Measurements from ENCODE around the gene FFAR3.

The FFAR3 gene

DNA sequence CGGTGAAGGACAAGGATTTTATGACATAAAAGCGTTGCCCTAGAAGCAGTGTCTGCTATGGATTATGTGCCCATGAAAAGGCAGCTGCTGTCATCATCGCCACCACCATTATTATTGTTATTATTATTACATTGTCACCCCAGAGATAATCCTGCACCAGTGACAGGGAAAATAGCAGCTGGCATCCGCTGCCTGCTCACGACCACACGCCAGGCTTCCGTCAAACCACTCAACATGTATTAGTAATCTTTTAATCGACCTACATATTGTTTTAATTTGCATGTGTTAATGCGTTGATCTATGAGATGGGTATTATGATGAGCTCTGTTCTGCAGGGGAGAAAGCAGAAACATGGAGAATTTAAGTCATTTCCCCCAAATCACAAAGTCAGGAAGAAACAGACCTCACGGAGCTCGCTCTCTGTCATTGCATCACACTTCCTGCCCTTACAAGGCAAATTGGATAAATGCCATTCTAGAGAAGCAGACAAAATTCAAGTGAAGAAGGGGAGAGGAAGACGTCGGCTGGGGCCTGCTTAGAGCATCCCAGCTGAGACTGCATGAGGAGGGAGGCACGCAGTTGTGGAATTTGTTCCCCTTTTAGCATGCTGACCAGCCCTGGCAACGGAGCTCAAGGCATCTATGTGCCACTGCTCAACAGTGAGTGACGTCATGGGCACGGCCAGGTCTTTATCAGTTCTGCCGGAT, at the start of gene FFAR3:
FFAR3 (plus strand) TSS at position 594 of the 707 bp plus-strand sequence. CDS start 431 bp downstream, outside the sequence.
- peak; percentile 70 for DNase-seq (ENCODE audit: low spot score)

GRCh38 chr19:35308910-35309309, 49.4 kb upstream of the FFAR3 start:
- DNase-seq (ENCODE audit: low spot score): no peak

DNA sequence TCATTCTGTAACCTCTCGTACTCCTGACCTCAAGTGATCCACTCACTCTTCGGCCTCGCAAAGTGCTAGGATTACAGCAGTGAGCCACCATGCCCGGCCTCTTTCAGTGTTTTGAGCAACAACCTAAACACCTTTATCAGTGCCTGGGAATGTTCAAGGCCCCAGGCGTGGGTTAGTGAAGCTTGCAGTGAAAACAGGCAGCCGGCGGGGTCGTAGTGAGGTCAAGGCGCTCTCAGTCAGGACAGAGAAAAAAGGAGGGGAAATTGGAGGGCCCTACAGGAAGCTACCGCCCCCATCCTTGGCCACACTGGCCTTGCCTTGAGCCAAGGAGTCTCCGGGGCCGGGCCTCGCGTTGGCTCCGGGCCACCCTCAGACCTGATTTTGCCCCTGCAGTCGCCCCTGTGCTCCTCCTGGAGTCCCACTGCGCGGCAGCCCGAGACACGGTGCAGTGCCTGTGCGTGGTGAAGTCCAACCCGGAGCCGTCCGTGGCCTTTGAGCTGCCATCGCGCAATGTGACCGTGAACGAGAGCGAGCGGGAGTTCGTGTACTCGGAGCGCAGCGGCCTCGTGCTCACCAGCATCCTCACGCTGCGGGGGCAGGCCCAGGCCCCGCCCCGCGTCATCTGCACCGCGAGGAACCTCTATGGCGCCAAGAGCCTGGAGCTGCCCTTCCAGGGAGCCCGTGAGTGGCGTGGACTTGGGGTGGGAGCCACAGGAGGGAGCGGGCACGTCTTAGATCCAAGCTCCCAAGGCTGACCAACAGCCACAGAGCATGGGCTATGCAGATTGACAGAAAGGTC, 48.6 kb upstream of the FFAR3 start:
- DNase-seq (ENCODE audit: low spot score): no peak

- no peak for DNase-seq (ENCODE audit: low spot score)
Observed at GRCh38 chr19:35310331-35310730, 47.9 kb upstream of the FFAR3 start.

GRCh38 chr19:35310811-35311465, 47.3 kb upstream of the FFAR3 start:
- no peak for DNase-seq (ENCODE audit: low spot score)

- no peak for DNase-seq (ENCODE audit: low spot score)
Observed at GRCh38 chr19:35311901-35312665, 46.2 kb upstream of the FFAR3 start.

DNA sequence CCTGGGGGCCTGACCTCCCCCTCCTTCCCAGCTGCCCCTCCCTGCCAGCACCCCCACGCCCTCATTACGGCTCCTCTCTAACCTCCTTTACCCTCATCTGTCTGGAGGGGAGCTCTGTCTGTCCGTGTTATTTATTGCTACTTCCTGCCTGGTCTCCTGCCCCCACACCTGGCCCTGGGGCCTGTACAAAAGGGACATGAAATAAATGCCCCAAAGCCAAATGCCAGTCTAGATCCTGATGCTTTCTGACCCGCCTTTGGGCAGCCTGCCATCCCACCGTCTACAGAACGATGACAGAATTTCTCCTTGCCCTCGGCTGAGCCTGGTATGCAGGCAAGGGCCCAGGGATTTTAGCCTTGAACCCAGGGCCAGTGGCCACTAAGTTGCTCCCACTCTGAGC, 44.7 kb upstream of the FFAR3 start:
- no peak for DNase-seq (ENCODE audit: low spot score)

DNA sequence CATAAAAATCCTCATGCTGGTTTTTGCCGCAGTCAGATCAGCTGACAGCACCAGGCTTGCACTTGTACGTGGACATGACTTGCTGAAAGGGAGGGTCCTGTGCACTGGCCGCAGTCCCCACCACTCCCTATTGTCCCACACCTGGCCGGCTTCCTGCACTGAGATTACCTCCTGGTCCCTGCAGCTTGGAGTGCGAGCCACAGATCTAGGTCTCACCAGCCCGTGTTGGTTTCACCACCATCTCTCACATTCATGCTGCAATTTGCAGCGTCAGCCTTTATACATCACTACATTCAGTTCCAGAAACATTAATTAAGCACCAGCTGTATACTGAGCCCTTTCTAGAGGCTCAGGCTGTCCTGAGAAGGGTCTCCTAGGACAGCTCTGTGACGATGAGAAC, 44.2 kb upstream of the FFAR3 start:
- no peak for DNase-seq (ENCODE audit: low spot score)

GRCh38 chr19:35314858-35315470, 43.3 kb upstream of the FFAR3 start:
- no peak for DNase-seq (ENCODE audit: low spot score)

GRCh38 chr19:35315883-35316282, 42.4 kb upstream of the FFAR3 start:
- DNase-seq (ENCODE audit: low spot score): no peak

- DNase-seq (ENCODE audit: low spot score): no peak
Observed at GRCh38 chr19:35316560-35316959, 41.7 kb upstream of the FFAR3 start.

DNA sequence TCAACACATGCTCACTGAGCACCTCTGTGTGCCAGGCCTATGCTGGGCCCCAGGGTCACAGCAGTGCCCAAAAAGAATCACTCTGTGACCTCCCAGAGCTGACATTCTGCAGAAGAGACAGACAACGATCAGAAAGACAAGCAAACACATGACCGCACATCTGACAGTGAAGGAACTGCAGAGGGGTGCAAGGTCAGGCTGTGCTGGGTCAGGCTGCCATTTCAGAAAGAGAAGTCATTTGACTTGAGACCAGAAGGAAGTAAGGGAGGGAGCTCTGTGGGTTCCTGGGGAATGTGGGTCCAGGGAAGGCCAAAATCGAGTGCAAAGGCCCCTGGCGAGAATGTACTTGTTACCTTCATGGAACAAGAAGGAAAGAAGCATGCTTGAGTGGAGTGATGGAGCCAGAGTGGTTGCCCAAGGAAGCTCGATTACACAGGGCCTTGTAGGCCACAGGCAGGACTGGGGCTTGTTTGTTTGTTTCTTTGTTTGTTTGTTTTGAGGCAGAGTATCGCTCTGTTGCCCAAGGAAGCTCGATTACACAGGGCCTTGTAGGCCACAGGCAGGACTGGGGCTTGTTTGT, 40.7 kb upstream of the FFAR3 start:
- DNase-seq (ENCODE audit: low spot score): no peak

GRCh38 chr19:35318679-35319448, 39.4 kb upstream of the FFAR3 start:
- no peak for DNase-seq (ENCODE audit: low spot score)

DNA sequence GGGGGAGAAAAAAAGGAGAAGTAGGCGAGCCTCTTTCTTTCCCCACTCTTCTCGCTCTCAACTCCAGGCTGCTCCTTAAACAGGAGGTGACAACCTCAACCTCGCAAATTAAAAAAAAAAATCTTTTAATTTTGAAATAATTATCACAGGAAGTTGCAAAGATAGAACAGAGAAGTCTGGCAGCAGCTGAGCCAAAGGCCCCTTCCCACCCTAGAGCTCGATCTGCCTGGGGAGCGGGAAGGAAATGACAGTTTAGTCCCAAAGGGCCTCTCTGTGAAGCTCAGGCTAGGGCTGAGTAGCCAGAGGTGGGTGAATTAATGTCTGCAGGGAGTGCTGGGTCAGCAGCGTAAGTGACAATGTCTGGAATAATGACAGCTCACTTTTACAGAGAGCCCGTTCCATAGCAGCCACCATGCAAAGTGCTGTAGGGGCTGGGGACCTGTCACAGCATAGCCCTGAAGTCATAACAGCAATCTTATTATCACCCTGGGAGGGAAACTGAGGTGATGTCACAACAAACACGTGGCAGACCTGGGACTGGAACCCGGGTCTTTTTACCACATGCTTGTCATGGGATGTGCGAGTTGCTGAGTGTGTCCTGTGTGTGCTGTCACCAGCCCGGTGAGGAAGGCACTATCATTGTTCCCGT, 38.1 kb upstream of the FFAR3 start:
- DNase-seq (ENCODE audit: low spot score): no peak

DNA sequence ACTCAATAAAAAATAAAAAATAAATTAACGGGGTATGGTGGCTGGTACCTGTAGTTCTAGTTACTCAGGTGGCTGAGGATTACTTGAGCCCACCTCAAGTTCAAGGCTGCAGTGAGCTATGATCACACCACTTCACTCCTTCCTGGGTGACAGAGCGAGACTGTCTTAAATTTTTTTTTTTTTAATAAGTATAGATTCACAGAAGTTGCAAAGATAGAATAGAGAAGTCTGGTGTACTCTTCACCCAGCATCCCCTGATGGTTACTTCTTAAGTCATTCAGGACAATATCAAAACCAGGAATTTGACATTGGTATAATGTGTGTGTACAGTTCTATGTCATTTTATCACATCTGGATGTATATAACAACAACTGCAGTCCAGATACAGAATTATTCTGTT, 37.0 kb upstream of the FFAR3 start:
- DNase-seq (ENCODE audit: low spot score): no peak

DNA sequence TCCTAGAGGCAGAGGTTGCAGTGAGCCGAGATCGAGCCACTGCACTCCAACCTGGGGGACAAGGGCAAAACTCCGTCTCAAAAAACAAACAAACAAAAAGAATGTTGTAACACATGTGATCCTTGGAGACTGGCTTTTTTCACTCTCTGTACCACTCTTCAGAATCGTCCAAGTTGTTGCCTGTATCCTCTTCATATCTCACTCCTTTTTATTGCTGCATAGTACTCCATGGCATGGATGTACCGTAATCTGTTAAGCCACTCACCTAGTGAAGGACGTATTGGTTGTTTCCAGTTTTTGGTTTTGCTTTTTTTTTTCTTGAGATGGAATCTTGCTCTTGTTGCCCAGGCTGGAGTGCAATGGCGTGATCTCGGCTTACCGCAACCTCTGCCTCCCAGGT, 36.2 kb upstream of the FFAR3 start:
- DNase-seq (ENCODE audit: low spot score): no peak

DNA sequence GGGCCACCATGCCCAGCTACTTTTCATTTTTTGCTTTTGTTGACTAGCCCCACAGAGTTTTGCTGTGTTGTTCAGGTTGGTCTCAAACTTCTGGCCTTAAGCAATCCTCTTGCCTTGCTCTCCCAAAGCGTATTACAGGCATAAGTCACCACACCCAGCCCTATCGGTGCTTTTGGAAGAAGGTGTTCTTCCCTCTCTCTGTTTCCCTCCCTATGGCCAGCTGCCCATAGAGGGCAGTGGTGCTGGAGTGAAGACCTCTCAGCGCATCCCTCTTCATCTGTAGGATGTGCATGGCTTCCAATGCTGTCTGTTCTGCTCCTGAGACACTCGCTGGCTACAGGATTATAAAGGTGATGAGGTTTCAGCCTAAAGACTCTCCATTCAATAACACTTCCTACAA, 30.6 kb upstream of the FFAR3 start:
- DNase-seq (ENCODE audit: low spot score): no peak

DNA sequence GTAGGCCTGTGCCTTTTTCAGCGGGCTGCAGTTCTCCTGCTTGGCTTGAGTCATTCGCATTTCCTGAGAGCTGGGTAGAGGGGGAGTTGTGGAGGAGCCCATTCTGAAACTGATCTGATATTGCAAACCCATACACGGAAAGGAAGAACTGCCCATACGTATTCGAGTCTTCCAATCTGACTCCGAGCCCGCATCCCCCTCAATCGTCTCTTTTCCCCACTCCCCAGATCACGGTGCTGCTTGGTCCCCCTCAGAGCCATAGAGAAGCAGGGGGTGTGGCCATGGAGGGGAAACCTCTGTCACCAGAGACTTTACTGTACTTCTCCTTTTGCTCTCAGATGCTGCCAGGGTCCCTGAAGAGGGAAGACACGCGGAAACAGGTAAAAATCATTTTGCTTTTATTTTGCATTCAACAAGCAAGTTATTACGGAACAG, 29.4 kb upstream of the FFAR3 start, which contains the start of gene CD22:
CD22 (plus strand) TSS at position 337 of the 435 bp plus-strand sequence. CDS start 2,854 bp downstream, outside the sequence.
- no peak for DNase-seq (ENCODE audit: low spot score)

- no peak for DNase-seq (ENCODE audit: low spot score)
Observed at GRCh38 chr19:35329323-35329722, 28.9 kb upstream of the FFAR3 start.

DNA sequence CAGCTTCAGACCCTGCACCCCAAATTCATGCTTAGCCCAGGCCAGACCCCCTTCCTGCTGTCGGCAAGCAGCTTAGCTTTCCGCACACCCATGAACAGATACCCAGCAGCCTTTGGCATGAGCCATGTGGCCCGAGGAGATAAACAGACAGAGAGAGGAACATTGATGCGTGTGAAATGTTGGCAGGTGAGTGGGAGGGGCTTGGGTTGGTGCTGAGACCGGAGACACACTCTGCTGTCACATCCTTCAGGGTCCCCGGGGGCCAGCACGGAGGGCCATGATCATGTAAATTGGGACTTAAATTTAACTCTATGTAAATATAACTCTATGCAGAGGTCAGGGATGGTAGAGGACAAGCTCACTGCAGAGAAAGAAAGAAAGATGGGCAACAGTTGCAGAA, 27.8 kb upstream of the FFAR3 start:
- no peak for DNase-seq (ENCODE audit: low spot score)
